ENCODE data around the gene TDO2. TPM values are rescaled to one million over a fixed set of nuclear protein-coding genes. Genes with fewer than 3 reads are reported as not detected.
"Not testable (repeated sequence)": the region's sequence is repeated elsewhere in the genome, so short reads cannot be mapped to it uniquely, and the experiment has no call there.

TDO2 gene
- total RNA-seq, 2 experiments from 2014 or later: not detected

DNA sequence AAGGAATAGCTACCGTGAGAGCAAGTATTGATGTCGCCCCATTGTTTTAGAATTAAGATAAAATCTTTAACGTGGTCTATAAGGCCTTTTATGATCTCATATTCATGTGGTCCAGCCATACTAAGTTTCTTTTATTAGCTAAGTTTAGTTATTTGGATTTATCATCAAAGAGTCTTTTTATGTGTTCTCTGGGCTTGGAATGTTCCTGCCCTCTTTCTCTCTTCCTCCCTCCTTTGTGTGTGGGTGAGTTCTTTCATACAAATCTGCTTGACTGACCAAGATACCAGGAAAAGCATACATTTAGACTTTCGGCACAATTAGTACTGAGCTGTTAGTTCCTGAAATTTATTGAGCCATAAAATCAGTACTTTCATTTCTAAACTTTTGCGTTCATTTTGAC, 11.3 kb downstream of the TDO2 start:
- Mint-ChIP-seq H3K27ac (no peak overlapping the region), H3K9me3 (no peaks in the 10 kb centered on the region), H3K27me3 (peaks cover 6% of the 10 kb centered on the region), H3K36me3 (ENCODE audit: low read depth) (no peaks in the 10 kb centered on the region), H3K4me3 (no peak overlapping the region), H3K4me1 (peaks cover 5% of the 10 kb centered on the region)
- CTCF ChIA-PET: no interaction called here
- DNase-seq: no peak
- POLR2A ChIA-PET: no interaction called here

DNA sequence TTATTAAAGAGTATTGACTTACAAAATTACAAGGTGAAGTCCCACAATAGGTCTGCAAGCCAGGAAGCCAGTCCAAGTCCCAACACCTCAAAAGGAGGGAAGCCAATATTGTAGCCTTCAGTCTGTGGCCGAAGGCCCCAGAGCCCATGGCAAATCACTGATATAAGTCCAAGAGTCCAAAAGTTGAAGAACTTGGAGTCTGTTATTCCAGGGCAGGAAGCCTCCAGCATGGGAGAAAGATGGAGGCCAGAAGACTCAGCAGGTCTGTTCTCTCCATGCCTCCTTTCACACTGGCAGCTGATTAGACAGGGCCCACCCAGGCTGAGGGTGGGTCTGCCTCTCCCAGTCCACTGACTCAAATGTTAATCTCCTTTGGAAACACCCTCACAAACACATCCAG, 18.1 kb downstream of the TDO2 start:
- H3K27ac Mint-ChIP-seq: no peak overlapping the region
- no peak overlapping the region for H3K4me3 Mint-ChIP-seq
- ChIA-PET CTCF (no interaction called here), POLR2A (no interaction called here)
- no peaks in the 10 kb centered on the region for H3K4me1 Mint-ChIP-seq
- no peaks in the 10 kb centered on the region for H3K36me3 Mint-ChIP-seq (ENCODE audit: low read depth)
- H3K9me3 Mint-ChIP-seq: no peaks in the 10 kb centered on the region
- DNase-seq: no peak
- H3K27me3 Mint-ChIP-seq: peaks cover 5% of the 10 kb centered on the region

DNA sequence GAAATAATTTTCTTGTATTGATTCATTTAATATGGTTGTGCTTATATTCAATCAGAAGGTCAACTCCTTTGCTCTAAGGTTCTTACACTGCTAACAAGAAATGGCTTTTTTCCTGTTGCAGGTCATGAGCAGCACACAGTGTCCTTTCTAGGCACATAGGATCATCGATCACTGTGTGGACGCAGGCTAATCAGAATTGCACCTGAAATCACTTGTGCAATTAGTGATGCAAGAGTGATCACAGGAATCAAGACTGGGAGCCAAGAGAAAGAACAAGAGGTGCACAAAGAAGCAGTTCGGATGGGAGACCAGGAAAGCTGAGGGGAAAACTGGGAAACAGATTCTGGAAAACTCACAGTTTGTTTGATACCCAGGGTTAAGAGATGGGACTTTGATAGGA, 21.1 kb downstream of the TDO2 start:
- Mint-ChIP-seq H3K9me3 (no peaks in the 10 kb centered on the region), H3K4me3 (no peak overlapping the region), H3K27me3 (no peaks in the 10 kb centered on the region), H3K27ac (no peak overlapping the region), H3K36me3 (ENCODE audit: low read depth) (no peaks in the 10 kb centered on the region), H3K4me1 (no peaks in the 10 kb centered on the region)
- CTCF ChIA-PET: no interaction called here
- POLR2A ChIA-PET: no interaction called here
- no peak for DNase-seq

DNA sequence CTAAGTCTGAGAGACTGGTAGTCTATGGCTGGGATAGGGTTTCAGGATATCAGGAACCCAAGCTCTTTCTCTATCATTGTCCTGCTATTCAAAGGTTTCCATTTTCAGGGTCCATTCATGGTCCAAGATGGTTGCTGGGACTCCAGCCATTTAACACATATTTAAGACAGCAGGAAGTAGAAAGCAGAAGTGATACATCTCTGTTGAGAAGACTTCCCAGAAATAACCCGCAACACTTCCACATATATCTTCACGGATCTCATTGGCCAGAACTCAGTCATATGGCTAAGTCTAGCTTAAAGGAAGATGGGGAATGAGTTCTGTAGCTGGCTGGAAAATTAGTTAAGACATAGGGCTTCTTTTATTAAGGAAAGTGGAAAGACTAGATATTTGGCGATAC, 26.3 kb downstream of the TDO2 start:
- CTCF ChIA-PET: no interaction called here
- Mint-ChIP-seq H3K4me1 (no peaks in the 10 kb centered on the region), H3K36me3 (ENCODE audit: low read depth) (no peaks in the 10 kb centered on the region), H3K27ac (no peak overlapping the region), H3K27me3 (no peaks in the 10 kb centered on the region), H3K4me3 (no peak overlapping the region), H3K9me3 (no peaks in the 10 kb centered on the region)
- no peak for DNase-seq
- POLR2A ChIA-PET: no interaction called here

DNA sequence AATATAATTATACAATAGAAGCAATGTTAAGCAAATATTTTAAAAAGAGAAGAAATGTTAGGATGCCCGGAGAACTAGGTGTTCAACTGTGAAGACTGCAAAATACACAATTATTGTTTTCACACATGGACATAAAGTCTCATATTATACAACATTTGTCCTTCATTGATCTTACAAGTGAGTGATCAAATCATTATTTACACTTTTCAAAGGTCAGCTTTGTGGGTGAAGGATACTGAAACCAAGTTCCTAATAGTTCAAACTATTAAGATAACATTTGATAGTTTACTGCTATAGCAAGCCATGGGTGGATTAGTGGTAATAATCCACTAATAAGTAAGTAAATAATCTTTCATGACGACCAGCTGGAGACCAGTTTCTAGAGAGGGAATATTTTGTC, 26.8 kb downstream of the TDO2 start:
- no peak overlapping the region for H3K4me3 Mint-ChIP-seq
- ChIA-PET CTCF (no interaction called here), POLR2A (no interaction called here)
- no peaks in the 10 kb centered on the region for H3K27me3 Mint-ChIP-seq
- no peaks in the 10 kb centered on the region for H3K36me3 Mint-ChIP-seq (ENCODE audit: low read depth)
- H3K4me1 Mint-ChIP-seq: no peaks in the 10 kb centered on the region
- no peak for DNase-seq
- no peak overlapping the region for H3K27ac Mint-ChIP-seq
- H3K9me3 Mint-ChIP-seq: no peaks in the 10 kb centered on the region

DNA sequence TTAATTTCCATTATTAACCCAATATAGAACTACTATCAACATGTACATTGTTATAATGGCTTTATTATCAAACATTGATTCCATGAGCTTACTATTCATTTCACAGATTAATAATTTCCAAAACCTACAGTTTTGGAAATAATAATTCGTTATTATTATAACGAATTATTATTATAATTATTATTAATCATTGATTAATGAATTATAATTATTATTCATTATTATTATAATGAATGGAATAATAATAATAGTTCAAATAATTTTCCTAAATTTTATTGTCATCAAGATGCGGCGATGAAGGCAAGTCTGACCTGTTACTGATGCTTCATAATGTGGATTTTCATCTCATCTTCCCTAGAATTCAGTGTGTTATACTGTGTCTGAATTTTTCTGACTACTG, 28.1 kb downstream of the TDO2 start:
- no peak for DNase-seq
- CTCF ChIA-PET: no interaction called here
- no peaks in the 10 kb centered on the region for H3K4me1 Mint-ChIP-seq
- no peak overlapping the region for H3K4me3 Mint-ChIP-seq
- POLR2A ChIA-PET: no interaction called here
- no peaks in the 10 kb centered on the region for H3K9me3 Mint-ChIP-seq
- H3K27ac Mint-ChIP-seq: no peak overlapping the region
- H3K36me3 Mint-ChIP-seq (ENCODE audit: low read depth): no peaks in the 10 kb centered on the region
- no peaks in the 10 kb centered on the region for H3K27me3 Mint-ChIP-seq

DNA sequence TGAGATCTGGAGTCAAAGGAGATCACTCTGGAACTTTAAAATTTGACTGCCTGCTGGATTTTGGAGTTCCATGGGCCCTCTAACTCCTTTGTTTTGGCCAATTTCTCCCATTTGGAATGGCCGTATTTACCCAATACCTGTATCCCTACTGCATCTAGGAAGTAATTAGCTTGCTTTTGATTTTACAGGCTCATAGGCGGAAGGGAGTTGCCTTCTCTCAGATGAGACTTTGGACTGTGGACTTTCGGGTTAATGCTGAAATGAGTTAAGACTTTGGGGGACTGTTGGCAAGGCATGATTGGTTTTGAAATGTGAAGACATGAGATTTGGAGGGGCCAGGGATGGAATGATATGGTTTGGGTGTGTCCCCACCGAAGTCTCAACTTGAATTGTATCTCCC, 31.1 kb downstream of the TDO2 start:
- DNase-seq; CTCF ChIA-PET; H3K9me3 Mint-ChIP-seq; H3K4me3 Mint-ChIP-seq; POLR2A ChIA-PET; H3K27ac Mint-ChIP-seq; H3K4me1 Mint-ChIP-seq; H3K36me3 Mint-ChIP-seq (ENCODE audit: low read depth); H3K27me3 Mint-ChIP-seq: not testable (repeated sequence)

DNA sequence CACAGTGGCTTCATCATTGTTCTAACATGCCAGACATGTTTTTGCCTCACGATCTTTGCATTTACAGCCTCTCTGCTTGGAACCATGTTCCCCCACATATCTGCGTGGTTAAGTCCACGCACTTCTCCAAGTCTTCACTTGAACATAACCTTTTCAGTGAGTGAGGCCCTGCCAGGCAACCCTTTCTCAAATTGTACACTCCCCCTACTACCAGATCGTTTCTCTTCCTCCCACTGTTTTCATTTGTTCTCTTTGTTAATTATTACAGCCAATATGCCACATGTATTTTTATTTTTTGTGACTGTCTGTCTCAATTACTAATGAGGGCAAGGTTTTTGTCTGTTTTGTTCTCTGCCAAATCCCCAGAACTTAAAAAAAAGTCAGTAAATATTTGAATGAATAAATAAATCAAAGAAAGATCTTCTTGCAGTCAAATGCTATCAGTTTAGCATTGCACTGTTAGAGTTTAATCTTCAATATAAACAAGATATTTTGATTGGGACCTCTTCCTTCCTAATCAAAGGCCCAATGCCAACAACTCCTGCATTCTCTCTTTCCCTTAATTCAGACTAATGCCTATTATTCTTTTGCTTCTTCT, 32.0 kb downstream of the TDO2 start:
- no peaks in the 10 kb centered on the region for H3K4me1 Mint-ChIP-seq
- DNase-seq: no peak
- no peaks in the 10 kb centered on the region for H3K9me3 Mint-ChIP-seq
- H3K27ac Mint-ChIP-seq: no peak overlapping the region
- ChIA-PET POLR2A (no interaction called here), CTCF (no interaction called here)
- H3K36me3 Mint-ChIP-seq (ENCODE audit: low read depth): no peaks in the 10 kb centered on the region
- no peaks in the 10 kb centered on the region for H3K27me3 Mint-ChIP-seq
- no peak overlapping the region for H3K4me3 Mint-ChIP-seq

DNA sequence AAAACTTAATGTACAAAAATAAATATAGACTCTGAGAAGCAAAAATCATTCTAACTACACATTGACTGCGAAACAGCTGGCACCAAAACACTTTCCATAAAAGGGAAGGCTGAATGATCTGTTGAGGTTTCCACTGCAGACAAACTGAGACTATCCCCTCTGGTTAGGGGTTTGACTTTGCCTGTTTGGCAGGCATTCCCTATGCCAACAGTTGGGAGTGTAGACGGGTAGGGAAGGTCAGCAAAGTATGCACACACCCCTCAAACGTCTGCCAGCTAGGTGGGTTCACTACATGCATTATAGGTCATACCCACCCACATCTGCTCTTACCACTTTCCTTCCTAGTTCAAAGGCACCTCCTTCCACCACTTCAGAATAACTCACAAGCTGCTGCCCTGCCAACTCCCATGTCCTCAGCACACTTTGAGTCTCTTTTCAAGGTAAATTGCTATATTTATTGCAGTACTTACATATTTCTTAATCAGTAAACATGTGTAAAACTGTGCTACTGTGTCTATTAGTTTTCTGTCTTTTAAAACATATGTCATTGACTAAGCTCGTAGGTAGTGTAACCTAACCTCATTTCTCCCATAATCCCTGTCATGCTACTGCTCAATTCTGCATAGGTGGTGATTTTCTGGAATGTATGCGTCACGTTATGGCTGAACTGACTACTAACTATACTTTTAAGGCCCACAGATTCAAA, 37.7 kb downstream of the TDO2 start:
- no peak overlapping the region for H3K4me3 Mint-ChIP-seq
- no peak overlapping the region for H3K27ac Mint-ChIP-seq

DNA sequence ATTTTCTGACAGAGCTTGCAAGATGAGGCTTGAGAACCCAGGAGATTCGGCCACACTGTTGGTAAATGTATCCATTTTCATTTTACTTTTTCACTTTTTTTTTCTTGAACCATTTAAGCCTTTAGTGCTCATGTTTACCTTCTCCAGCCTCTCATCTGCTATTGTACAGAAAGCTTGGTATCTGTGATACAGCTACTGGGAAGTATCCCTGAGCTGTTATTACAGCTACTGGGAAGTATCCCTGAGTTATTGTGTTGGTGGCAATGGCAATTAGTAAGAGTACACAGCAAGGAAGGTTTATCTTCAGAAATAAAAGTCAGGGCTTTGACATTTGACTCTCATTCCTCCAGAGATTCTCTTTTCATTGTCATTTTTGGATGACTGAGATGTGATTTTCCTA, 38.3 kb downstream of the TDO2 start:
- H3K4me1 Mint-ChIP-seq: no peaks in the 10 kb centered on the region
- POLR2A ChIA-PET: no interaction called here
- CTCF ChIA-PET: interaction anchor here (0.6 kb wide), 1 partner anchor 1262 kb away, joined by 3 read pairs; no protein-coding TSS in a partner anchor
- no peak overlapping the region for H3K27ac Mint-ChIP-seq
- no peak overlapping the region for H3K4me3 Mint-ChIP-seq
- DNase-seq: no peak
- no peaks in the 10 kb centered on the region for H3K36me3 Mint-ChIP-seq (ENCODE audit: low read depth)
- no peaks in the 10 kb centered on the region for H3K9me3 Mint-ChIP-seq
- no peaks in the 10 kb centered on the region for H3K27me3 Mint-ChIP-seq

More for the DNA sequence above, 37.7 kb downstream of the TDO2 start:
- POLR2A ChIA-PET: no interaction called here
- no peaks in the 10 kb centered on the region for H3K4me1 Mint-ChIP-seq
- no peaks in the 10 kb centered on the region for H3K27me3 Mint-ChIP-seq
- DNase-seq: no peak
- CTCF ChIA-PET: interaction anchor here (0.6 kb wide), 1 partner anchor 1262 kb away, joined by 3 read pairs; no protein-coding TSS in a partner anchor
- no peaks in the 10 kb centered on the region for H3K9me3 Mint-ChIP-seq
- no peaks in the 10 kb centered on the region for H3K36me3 Mint-ChIP-seq (ENCODE audit: low read depth)

DNA sequence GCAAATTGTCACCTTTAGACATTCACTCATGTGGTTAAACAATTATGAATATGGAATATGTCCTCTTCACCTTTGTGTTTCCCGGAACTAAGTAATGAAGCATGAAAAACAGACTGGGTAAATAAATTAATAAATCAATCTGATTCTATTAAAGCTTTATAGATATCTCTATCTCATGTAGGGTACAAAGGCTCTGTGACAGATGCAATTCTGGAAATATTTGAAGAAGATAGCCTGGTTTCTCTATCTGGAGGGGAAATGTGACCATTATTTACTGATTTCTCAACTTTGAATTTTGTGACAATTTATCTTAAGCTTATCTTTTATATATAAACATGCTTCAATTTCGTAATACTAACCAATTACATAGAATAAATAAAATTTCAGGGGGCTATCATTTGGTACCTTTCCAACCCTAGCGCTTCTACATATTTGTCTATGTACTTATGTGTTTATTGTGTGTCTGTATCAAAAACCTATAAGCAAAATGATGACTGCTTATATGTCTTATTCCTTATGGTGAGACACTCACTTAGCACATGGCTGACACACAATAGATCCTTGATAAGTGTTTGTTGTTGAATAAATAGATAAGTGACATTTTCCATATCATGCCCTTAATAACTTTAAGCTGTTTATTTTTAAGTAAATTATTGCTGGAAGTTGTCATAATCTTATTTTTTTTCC, 40.3 kb downstream of the TDO2 start:
- Mint-ChIP-seq H3K36me3 (ENCODE audit: low read depth) (no peaks in the 10 kb centered on the region), H3K27ac (no peak overlapping the region), H3K4me3 (no peak overlapping the region), H3K27me3 (no peaks in the 10 kb centered on the region), H3K9me3 (no peaks in the 10 kb centered on the region), H3K4me1 (no peaks in the 10 kb centered on the region)
- DNase-seq: no peak
- CTCF ChIA-PET: interaction anchor here (1.5 kb wide), 1 partner anchor 10 kb away, joined by 7 read pairs; the partner anchor contains the start of gene CTSO
- POLR2A ChIA-PET: no interaction called here

DNA sequence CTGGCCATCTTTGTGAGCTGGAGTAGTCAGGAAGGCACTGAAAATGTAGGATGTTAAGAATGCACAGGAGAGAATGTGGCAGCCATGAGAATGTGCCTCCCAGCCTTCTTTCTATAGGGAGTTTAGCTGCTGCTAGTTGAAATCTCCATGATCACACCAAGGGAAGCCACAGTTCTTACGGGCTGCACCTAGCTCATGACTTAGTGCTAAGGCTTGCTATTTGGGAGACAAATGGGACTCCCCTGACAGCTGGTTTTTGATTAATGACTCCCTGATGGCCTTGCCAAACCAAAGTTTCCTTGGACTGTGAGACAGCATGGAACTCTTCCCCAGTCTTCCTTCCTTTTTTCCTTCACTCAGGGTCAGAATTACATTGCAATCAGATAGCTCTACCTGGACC, 41.0 kb downstream of the TDO2 start:
- no peaks in the 10 kb centered on the region for H3K9me3 Mint-ChIP-seq

DNA sequence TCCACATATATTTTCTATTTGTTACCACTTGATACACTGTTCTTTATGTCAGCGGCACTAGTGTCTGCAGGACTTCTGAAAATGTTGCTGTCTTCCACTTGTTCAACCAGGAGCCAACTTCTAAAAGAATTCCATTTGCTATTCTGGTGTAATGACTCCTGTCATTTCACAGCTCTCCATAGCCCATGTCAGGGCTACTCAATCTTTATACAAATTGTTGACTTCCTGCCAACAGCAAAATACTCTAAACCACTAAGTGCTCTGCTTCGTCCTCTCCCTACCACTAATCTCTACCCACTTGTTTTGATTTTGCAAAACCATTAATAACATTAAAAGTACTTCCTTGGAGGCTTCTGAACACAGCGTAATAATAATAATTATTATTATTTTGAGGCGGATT, 43.0 kb downstream of the TDO2 start:
- Mint-ChIP-seq H3K4me1 (no peaks in the 10 kb centered on the region), H3K27me3 (no peaks in the 10 kb centered on the region), H3K4me3 (no peak overlapping the region), H3K9me3 (no peaks in the 10 kb centered on the region), H3K36me3 (ENCODE audit: low read depth) (no peaks in the 10 kb centered on the region), H3K27ac (no peak overlapping the region)
- CTCF ChIA-PET: interaction anchor here (0.6 kb wide), 1 partner anchor 765 kb away, joined by 3 read pairs; no protein-coding TSS in a partner anchor
- DNase-seq: no peak
- POLR2A ChIA-PET: no interaction called here

More for the DNA sequence above, 41.0 kb downstream of the TDO2 start:
- Mint-ChIP-seq H3K27me3 (no peaks in the 10 kb centered on the region), H3K27ac (no peak overlapping the region), H3K4me1 (no peaks in the 10 kb centered on the region), H3K4me3 (no peak overlapping the region), H3K36me3 (ENCODE audit: low read depth) (no peaks in the 10 kb centered on the region)
- DNase-seq: no peak
- CTCF ChIA-PET: interaction anchor here (1.5 kb wide), 1 partner anchor 9 kb away, joined by 7 read pairs; the partner anchor contains the start of gene CTSO
- POLR2A ChIA-PET: no interaction called here
